ENCODE data around the gene ZNF738. TPM values are rescaled to one million over a fixed set of nuclear protein-coding genes. Genes with fewer than 3 reads are reported as not detected.

ZNF738 gene
- total RNA-seq, 1 donor from 2014 or later: 12.2 TPM

GRCh38 chr19:21423057-21424041 is 64.5 kb downstream of the ZNF738 start:
- no peak for DNase-seq (ENCODE audit: low spot score)

Other genes starting within 250 kb of the ZNF738 start
- 26.5 TPM for gene ZNF431, start 217.0 kb upstream of the ZNF738 start, total RNA-seq
- 27.0 TPM for gene ZNF708, start 29.6 kb upstream of the ZNF738 start, total RNA-seq
- gene ZNF493, start 38.1 kb downstream of the ZNF738 start, total RNA-seq: 36.1 TPM
- gene ZNF429, start 146.6 kb downstream of the ZNF738 start, total RNA-seq: 28.3 TPM